NCI-H2196 treated with DMSO at 0.1 percent for 48 hours (cell line): ENCODE measurements around the gene CLEC18B.
"Not testable (repeated sequence)": the region's sequence is repeated elsewhere in the genome, so short reads cannot be mapped to it uniquely, and the experiment has no call there.

Experiments used
- DNase-seq: peaks from one replicate; lab custom pipeline; 2025; ENCODE audit not compliant: unreplicated experiment; lab: John Stamatoyannopoulos, UW

Gene CLEC18B

DNA sequence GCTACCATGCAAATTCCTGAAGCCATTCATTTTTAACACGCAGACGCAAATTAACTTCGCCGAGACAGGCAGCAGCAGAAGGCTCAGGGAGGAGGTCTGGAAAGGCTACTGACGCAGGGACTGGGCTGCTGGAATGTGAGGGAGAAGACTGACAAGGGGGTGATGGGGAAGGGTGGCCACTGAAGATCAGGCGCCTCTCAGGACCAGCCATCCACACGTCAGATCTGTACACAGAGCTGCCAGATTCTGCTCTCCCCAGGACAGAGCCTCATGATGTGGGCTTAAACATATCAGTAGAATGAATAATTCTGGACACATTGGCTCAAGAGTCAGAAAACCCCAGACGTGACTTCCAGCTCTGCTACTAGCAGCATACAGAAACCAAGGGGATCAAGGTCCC, 25.6 kb upstream of the CLEC18B start:
- no peak for DNase-seq

DNA sequence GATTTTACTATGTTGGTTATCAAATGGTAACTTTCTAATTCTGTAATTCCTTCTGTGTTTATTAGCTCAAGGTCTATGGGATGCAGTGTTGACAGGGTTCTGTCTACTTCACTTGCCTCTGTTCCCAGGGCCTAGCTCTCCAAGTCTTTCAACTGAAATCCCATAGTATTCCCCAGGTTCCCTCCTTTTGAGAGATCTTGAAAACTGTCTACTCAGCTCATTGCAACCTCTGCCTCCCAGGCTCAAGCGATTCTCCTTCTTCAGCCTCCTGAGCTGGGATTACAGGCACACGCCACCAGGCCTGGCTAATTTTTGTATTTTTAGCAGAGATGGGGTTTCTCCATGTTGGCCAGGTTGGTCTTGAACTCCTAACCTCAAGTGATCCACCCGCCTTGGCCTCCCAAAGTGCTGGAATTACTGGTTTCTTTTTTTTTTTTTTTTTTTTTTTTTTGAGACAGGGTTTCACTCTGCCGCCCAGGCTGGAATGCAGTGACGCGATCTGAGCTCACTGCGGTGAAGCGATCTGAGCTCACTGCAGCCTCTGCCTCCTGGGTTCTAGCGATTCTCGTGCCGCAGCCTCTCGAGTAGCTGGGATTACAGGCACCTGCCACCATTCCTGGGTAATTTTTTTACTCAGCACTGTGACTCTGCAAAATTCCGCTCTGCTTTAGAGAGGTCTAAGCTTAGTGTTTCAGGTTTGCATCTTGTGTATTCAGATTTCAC, 22.5 kb upstream of the CLEC18B start:
- DNase-seq = not testable (repeated sequence)

DNA sequence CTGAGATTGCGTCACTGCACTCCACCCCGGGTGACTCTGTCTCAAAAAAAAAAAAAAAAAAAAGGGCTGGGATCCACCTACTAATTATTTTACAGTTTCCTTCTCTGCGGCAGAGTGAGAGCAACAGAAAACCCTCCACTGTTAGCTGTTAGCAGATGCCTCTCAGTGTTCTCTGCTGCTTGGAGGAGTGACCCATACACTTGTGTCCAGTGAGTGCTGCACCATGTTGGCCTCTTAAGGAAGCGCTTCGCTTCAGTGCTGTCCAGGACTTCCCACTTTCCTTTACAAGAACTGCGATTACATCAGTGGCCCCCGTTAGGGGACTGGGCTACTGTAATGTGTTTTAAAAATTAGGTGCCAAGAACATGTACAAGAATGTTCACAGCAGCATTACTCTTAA, 18.4 kb upstream of the CLEC18B start:
- no peak for DNase-seq

DNA sequence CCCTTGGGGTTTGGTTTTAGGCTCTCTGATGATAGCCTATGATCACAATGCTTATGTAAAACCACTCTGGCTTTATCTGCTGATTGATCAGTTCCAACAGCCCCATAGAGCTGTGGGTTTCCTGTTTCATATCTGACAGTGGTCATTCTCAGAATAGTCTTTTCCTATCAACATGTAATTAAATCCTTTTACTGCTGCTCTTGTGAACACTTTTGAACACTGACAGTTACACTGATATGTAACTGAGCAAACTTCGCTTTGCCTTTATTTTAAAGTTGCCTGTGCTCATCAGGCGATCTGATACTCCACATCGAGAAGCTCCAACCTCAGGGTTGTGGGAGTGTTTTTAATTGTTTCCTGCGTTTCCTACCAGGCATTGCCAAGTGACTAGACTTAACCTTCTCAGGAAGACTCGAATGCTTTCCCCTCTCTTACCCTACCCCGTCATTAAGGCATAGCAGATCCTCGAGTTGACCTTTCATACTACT, 17.3 kb upstream of the CLEC18B start:
- DNase-seq = no peak

DNA sequence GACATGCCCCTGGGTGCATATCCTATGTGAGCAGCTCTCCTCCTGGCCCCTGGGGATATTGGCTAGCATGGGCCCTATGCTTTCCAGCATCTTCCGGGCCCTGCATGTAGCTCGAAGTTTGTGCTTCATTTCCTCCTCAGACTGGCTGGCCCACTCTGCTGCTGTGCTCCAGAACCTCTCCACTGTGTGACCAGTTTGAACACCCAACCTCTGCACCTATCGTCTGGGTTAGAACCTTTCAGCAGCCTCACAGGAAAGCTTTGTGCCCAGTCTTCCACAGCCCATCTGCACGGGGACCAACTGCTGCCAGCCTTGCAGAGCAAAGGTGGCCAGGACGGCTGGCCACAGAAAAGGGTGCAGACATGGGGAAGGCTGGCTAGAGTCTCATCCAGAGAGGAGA, 10.2 kb upstream of the CLEC18B start:
- DNase-seq = no peak

DNA sequence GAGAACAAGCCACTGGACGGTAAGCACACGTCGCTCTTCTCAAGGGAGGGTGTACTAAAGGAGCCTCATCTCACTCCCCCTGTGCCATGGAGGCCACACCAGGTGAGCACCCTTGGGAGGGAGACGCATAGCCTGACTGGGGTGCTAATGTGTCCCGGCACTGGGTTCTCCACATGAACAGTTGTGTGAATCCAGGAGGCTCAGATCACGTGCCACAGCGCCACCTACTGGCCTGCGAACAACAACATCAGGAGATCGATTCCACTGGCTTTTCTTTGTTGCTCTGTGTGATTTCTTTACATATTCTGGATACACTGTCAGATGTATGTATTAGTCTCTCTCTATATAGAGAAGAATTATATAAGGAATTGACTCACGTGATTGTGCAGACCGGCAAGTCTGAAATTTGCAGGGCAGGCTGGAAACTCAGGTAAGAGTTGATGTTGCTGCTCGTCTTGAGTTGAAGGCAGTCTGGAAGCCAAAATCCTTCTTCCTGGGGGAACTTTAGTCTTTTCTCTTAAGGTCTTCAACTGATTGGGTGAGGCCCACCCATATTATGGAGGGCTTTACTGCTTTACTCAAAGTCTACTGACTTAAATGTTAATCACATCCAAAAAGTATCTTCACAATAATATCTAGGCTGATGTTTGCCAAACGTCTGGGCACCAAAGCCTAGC, 8.9 kb upstream of the CLEC18B start:
- DNase-seq = not testable (repeated sequence)

DNA sequence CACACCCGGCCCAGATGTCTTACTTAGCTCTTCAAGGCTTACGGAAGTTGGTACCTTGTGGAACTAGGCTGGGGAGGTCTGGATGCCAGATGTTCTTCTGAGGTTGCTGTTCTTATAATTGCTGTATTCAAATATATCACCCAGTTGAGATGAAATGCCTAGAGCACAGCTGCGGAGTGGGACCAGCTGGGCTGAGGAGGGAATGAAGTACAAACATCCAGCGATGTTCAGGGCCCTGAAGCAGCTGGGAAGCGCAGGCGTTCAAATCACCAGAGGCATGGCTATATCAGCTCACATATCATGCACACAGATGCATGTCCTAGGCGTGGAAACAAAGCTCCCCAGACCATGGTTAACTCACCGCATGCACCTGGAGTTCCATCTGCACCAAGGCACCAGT, 7.2 kb upstream of the CLEC18B start:
- DNase-seq = not testable (repeated sequence)

DNA sequence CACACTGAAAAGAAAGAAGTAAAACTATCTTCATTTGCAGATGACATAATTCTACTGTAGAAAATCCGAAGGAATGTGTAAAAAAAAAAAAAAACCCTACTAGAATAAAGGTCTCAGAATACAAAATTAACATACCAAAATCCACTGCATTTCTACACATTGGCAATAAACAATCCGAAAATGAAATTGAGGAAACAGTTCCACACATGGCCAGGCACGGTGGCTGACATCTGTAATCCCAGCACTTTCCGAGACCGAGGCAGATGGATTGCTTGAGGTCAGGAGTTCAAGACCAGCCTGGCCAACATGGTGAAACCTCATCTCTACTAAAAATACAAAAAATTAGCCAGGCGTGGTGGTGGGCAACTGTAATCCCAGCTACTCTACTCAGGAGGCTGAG, 4.5 kb upstream of the CLEC18B start:
- not testable (repeated sequence) for DNase-seq

DNA sequence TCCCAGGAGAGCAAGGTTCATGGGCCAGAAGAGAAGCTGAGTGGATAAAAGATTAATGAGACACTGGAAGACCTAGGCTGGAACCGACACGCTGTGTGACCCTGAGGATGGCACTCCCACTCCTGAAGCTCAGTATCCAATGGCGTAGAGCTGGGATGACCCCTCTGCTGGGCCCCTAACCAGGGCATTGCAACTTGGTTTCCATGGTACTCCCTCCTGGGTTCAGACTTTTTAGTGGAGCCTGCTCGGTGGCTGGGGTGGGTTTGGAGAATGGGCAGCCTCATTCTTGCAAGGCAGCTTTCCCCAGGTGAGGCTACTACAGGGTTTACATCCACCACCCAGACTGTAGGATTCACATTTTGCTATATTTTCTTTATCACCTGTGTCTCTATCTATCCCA, 2.4 kb upstream of the CLEC18B start:
- DNase-seq = not testable (repeated sequence)

DNA sequence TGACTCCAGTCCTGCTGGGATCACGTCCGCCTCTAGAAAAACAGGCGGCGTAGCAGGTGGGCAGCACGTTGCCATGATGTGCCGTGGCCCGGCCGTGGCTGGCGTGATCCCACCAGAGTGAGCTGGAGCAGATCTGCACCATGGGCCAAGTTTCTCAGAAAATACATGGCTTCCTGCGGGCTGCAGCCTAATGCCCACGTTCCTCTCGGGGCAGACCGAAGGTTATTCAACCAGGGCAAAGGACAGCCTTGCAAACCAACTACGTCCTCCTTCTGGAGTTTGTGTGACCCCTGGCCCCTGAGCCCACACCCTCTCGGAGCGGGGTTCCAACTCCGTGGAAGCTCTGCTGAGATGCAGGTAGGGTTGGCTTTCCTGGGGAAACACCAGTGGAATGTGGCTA, 808 bp upstream of the CLEC18B start:
- not testable (repeated sequence) for DNase-seq

DNA sequence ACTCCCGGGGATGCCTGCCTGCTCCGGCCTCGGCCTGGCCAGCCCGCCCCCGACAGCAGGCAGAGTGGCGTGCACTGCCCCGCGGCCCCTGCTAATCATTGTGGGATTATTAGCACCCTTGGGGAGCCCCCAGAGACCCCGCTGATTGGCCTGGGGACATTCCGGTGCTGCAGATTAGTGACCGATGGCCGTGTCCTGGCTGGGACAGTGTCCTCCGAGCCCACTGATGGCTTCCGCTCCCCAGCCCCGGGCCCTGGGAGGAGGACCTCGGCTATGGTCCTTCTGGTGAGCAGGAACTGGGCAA, 156 bp upstream of the CLEC18B start:
- not testable (repeated sequence) for DNase-seq

DNA sequence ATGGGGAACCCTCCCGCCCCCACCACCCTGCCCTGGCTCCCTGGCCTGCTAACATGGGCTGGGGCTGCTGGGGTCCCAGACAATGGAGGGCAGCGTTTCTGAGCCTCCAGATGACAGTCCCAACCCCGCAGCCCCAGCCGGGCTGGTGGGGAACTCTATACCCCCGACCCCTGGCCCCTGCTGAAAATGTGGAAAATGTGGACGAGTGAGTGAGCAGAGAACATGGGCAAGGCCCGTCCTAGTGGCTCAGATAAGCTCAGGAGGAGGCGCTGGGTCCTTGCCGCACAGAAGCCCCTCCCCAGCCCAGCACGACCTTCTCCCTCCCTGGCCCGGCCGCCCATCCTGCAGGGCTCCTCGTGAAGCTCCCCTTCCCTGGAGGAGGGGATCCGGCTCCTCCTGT, 1.5 kb downstream of the CLEC18B start:
- not testable (repeated sequence) for DNase-seq

DNA sequence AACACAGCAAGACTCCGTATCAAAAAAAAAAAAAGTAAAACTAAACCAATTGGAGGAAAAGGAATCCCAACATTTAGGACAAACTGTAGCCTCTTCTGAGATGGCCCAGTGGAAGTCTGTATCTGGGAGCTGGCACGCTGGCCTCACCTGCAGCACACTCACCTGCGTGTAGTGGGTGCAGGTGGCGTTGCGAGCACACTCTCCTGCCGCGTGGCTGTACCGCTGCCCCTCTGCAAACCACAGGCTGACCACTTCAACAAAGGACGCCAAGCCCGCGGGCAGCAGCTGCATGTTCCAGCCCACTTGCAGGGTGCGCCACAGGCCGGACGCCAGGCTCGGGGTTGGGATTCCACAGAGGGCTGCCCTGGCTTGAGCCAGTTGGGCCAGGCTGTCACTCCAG, 3.4 kb downstream of the CLEC18B start:
- DNase-seq = not testable (repeated sequence)

DNA sequence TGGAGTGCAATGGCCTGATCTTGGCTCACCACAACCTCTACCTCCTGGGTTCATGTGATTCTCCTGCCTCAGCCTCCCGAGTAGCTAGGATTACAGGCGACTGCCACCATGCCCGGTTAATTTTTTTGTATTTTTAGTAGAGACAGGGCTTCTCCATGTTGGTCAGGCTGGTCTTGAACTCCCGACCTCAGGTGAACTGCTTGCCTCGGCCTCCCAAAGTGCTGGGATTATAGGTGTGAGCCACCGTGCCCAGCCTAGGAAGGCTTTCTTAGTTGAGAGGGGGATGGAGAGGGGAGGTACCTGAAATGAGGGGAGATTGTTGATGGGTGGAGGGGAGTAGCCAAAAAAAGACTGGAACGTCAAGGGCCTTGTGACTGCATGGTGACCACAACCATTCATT, 7.4 kb downstream of the CLEC18B start:
- DNase-seq = not testable (repeated sequence)

DNA sequence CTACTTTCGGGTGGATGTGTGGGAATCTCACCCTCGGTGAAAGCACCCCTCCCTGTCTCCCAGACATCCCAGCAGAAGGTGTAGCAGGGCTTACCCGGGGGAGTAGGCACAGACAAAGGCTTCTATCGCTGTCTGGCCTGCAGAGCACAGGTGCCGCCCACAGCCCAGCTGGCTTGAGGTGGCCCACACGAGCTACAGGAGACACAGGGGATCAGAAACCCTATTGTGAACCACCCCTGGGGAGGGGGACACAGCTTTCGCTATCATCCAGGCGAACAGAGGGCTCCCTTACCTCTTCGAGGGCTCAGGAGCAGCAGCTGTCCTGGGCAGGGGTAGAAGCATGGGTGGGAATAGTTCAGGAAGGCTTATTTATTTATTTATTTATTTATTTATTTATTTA, 7.8 kb downstream of the CLEC18B start:
- not testable (repeated sequence) for DNase-seq

DNA sequence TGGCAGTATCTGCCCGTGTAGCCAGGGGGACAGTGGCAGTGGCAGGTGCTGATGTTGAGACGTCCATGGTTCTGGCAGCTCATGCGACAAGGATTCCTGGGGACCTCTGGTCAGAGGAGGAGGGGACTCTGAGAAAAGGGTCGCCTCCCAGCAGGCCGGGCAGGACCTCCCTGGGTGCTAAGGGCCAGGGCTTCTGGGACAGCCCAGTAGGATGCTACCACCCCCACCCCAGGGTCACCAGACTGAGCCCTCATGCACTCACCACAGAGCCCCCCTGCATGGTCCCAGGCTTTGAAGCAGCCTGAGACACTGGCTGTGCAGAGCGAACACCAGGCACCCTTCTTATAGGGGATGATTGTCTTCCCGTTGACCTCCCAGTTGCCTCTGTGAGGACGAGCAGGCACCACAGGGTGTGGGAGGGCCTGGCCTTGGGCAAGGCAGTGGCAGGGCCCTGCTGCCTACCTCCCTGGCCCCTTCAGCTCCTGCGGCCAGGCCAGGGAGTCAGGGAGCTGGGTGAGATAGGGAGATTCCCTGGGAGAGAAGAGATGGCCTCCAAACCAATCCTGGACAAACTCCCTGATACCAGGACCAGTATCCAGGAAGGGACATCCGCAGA, 8.4 kb downstream of the CLEC18B start:
- DNase-seq = not testable (repeated sequence)

DNA sequence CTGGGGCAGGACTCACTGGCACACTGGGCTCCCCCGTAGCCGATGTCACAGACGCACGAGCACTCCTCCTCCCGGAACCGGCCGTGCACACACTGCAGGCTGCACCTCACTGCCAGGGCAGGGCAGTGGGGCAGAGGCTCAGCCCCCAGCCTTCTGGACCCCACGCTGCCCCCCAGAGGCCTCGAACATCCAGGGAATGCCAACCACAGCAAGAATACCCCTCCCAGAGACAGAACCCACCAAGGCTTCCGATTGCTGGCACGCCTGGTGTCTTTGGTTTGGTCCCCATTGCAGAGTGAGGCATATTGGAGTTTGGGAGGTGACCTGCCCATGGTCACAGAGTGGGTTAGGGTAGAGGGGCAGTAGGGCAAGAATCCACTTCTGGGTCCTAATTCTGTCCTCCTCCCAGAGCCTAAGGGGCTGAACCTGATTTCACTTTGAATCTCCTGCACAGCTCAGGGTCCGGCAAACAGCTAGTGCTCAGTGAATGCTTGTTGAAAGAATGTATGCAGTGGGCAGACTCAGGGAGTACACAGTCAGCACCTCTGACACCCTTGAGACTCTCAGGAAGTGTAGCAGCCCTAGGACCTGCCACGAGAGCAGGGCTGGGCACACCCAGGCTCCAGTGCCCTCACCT, 9.0 kb downstream of the CLEC18B start:
- not testable (repeated sequence) for DNase-seq

DNA sequence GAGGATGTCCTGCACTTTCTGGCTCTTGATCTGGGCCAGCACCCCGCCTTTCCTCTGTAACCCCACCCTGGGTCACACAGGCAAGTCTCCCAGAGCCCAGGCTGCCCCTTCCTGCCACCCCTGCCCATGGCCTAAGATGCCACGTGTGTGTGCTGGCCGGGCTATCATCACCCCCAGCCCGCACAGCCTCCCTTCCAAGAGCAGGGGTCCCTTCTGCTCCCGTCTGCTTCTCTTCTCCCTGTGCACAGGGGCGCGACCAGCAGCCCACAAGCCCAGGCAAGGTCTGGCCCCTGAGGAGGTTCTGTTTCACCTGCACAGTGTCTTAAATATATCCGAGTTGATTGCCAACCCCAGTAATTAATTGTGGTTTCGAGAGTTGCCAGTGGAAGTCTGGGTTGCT, 10.3 kb downstream of the CLEC18B start:
- DNase-seq = not testable (repeated sequence)

DNA sequence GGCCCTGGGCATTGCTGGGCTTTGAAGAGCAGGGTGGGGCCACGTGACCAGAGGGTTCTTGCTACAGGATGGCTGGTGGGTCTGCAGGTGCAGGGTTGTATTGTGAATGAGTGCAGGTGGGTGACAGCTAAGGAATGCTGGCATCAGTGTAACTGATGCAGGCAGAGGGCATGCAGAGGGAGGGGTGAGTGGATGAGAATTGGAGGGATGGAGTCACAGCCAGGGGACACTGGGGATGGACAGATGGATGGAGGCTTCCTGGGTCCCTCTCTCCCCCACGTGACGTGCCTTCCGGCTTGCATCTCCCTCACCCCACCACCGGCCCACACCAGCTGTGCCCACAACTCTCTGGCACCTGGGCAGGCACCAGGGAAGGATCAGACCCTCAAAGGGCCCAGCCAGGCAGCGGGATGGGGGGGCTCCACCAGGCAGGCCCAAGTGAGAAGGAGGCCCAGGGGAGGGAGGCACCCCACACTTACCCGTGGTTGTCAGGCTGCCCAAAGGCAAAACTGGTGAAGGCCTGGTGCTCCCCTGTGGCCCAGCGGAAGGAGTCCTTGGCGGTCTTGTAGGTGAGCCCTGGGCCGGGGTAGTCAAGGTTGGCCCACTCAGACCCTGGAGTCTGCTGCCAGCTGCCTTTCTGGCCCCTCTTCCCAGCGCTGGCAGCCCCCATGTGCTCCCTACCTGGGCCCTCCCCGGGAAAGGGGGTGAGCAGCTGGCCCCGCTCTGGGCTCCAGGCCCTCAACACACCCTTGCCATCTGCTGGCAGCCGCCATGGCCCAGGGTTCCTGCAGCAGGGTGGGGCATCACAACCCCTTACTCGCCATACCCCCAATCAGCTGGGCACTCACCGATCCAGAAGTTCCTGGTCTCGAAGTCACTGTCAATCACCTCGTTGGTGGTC, 11.0 kb downstream of the CLEC18B start:
- not testable (repeated sequence) for DNase-seq

DNA sequence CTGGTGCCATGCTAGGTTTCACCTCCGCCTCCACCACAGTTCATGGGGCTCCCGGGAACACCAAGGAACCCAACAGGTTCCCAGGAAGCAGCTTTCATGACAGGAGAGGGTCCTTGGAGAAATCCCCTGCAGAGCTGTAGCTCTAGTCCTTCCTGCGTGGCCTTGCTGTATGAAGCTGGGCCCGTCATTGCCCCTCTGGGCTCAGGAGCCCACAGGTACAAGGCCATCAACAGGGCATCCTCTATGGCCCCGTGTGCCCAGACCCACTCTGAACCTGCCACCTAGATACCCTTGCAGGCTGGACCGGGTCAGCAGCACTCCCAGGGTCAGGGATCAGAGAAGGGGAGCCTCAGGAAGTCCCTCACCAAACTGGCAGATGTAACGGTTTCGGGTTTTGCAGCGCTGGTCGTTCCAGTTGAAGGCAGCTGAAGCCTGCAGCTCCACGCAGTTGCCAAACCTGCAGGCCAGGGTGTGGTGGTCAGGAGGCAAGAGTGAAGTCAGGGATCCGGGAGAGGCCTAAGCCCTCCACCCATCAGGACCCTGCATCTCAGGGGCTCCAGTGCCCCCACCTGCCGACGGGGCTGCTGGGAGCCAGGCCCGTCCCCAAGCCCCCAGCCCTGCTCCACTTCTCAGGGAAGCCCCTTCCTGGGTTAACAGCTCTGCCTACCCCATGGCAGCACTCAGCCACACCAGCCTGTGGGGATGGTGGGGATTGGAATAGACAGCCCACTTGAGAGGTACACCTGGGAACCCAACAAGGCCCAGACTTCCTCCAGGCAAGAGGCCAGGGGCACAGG, 11.9 kb downstream of the CLEC18B start:
- not testable (repeated sequence) for DNase-seq
